Measurements from ENCODE around the gene XRCC2.

The XRCC2 gene

GRCh38 chr7:152683297-152683696 is 7.4 kb upstream of the XRCC2 start:
- Histone ChIP-seq H3K4me3 (ENCODE audit: low read depth, low read length) (no peak overlapping the region), H3K9ac (no peak overlapping the region), H3K27ac (no peak overlapping the region), H3K79me2 (no peaks in the 10 kb centered on the region), H3K4me1 (no peaks in the 10 kb centered on the region), H2AFZ (no peak overlapping the region), H3K4me2 (ENCODE audit: low read length) (no peak overlapping the region), H3K27me3 (ENCODE audit: control insufficient read depth, insufficient read depth, low read length) (no peaks in the 10 kb centered on the region), H3K9me3 (ENCODE audit: control insufficient read depth, low read length) (no peaks in the 10 kb centered on the region), H3K36me3 (ENCODE audit: control insufficient read depth, insufficient read depth, low read length) (no peaks in the 10 kb centered on the region)
- TF ChIP-seq, protein P1, sequence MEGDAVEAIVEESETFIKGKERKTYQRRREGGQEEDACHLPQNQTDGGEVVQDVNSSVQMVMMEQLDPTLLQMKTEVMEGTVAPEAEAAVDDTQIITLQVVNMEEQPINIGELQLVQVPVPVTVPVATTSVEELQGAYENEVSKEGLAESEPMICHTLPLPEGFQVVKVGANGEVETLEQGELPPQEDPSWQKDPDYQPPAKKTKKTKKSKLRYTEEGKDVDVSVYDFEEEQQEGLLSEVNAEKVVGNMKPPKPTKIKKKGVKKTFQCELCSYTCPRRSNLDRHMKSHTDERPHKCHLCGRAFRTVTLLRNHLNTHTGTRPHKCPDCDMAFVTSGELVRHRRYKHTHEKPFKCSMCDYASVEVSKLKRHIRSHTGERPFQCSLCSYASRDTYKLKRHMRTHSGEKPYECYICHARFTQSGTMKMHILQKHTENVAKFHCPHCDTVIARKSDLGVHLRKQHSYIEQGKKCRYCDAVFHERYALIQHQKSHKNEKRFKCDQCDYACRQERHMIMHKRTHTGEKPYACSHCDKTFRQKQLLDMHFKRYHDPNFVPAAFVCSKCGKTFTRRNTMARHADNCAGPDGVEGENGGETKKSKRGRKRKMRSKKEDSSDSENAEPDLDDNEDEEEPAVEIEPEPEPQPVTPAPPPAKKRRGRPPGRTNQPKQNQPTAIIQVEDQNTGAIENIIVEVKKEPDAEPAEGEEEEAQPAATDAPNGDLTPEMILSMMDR (IDR thresholded peaks at IDR 0.05) = no peak

DNA sequence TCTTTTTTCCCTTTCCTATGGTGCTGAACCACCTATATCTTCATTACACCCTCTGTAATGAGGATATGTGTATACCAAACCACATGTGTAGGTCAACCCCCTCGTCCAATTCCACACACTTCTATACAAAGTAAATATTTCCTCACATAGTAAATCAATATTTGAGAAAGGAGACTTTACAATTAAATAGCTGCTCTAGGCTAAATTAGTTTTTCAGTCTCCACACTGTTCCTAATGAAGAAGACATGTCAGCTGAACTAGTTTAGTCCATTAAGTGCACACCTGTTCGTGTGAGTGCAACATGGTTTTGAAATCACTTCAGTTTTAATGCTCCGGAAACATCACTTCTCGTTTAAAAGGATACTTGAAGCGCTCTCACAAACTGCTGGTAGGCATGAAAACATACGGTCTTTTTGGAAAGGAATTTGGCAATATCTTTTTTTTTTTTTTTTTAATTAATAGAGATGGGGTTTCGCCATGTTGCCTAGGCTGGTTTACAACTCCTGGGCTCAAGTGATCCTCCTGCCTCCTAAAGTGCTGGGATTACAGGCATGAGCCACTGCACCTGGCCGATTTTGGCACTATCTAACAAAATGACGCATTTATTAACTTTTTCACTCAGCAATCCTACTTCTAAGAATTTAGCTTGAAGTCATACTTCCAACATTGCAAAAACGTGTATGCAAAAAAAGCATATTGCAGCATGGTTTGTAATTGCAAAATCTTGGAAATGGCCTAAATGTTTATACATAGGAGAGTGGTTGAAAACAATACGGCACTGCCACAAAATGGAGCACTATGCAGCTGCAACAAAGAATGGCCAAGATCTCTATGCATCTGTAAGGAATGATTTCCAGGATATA is 2.1 kb upstream of the XRCC2 start:
- H3K36me3 ChIP-seq (ENCODE audit: control insufficient read depth, insufficient read depth, low read length) = no peaks in the 10 kb centered on the region
- H3K4me2 ChIP-seq (ENCODE audit: low read length) = no peak overlapping the region
- H3K27me3 ChIP-seq (ENCODE audit: control insufficient read depth, insufficient read depth, low read length) = no peaks in the 10 kb centered on the region
- no peak overlapping the region for H3K27ac ChIP-seq
- no peak overlapping the region for H2AFZ ChIP-seq
- no peaks in the 10 kb centered on the region for H3K79me2 ChIP-seq
- no peaks in the 10 kb centered on the region for H3K9me3 ChIP-seq (ENCODE audit: control insufficient read depth, low read length)
- H3K4me3 ChIP-seq (ENCODE audit: low read depth, low read length) = no peak overlapping the region
- TF ChIP-seq, protein P1 (IDR thresholded peaks at IDR 0.05) = no peak
- H3K4me1 ChIP-seq = peaks cover 7% of the 10 kb centered on the region
- H3K9ac ChIP-seq = no peak overlapping the region

DNA sequence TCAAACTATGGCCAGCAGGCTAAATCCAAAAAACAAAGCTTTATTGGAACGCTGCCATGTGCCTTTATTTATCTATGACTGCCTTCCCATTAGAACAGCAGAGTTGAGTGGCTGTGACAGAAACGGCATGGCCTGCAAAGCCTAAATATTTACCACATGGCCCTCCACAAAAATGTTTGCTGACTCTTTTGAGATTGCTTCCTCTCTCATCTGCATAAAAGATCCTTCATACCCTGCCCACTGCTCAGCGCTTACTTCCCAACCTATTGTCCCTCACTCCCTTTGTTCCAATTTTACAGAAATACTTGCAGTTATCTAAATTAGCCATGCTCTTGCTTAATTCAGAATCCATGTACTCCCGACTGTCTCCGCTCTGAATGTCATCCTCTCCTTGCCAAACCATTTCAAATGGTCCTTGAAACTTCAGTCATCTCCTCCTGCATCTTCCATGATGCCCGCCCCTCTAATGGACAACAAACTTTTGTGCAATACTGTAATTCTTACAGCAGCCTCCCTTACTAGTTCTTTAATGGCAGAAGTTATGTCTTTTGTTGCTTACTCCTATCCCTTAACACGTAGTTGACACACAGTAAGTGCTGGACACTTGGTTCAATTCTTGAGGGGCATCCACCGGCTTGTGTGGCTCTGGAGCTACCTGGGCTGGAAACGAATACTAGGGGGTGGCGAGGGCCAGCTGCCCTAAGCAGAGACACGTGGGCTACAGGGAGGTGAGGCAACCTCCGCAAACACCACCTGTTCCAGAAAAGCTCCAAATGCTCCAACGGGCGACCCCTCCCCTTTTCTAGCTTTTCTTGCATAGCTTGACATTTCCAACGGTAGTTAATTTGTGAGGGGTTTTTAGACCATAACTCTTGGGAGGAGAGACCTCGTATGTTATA is 832 bp downstream of the XRCC2 start:
- H3K4me1 ChIP-seq = peaks cover 7% of the 10 kb centered on the region
- no peaks in the 10 kb centered on the region for H3K36me3 ChIP-seq (ENCODE audit: control insufficient read depth, insufficient read depth, low read length)
- H3K27ac ChIP-seq = no peak overlapping the region
- no peak overlapping the region for H3K9ac ChIP-seq
- H2AFZ ChIP-seq = peak overlapping the region; percentile 83
- no peaks in the 10 kb centered on the region for H3K27me3 ChIP-seq (ENCODE audit: control insufficient read depth, insufficient read depth, low read length)
- TF ChIP-seq, protein P1 (IDR thresholded peaks at IDR 0.05) = no peak
- H3K79me2 ChIP-seq = no peaks in the 10 kb centered on the region
- peak overlapping the region; percentile 54 for H3K4me2 ChIP-seq (ENCODE audit: low read length)
- H3K9me3 ChIP-seq (ENCODE audit: control insufficient read depth, low read length) = no peaks in the 10 kb centered on the region
- H3K4me3 ChIP-seq (ENCODE audit: low read depth, low read length) = peak overlapping the region; percentile 70

DNA sequence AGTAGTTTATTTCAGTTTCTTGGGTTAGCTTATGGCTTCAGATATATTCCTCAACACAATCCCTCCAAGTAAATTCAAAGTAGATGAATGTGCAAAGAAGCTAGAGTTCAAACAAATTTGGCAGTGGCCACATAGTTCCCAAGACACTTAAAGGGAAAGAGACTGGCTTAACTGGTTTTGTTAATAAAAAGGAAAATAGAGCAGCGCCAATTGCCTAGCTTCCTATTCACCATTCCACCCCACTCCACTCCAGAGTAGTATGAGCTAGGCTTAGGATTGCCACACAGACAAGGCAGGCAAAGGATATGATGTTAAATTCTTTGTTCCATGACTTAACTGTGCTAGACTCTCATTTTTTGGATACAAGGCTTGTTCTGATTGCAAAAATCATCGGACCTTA is 2.0 kb downstream of the XRCC2 start:
- Histone ChIP-seq H3K4me1 (peaks cover 7% of the 10 kb centered on the region), H3K27me3 (ENCODE audit: control insufficient read depth, insufficient read depth, low read length) (no peaks in the 10 kb centered on the region), H2AFZ (no peak overlapping the region), H3K9ac (no peak overlapping the region), H3K4me2 (ENCODE audit: low read length) (no peak overlapping the region), H3K4me3 (ENCODE audit: low read depth, low read length) (no peak overlapping the region), H3K36me3 (ENCODE audit: control insufficient read depth, insufficient read depth, low read length) (no peaks in the 10 kb centered on the region), H3K9me3 (ENCODE audit: control insufficient read depth, low read length) (no peaks in the 10 kb centered on the region), H3K27ac (no peak overlapping the region), H3K79me2 (no peaks in the 10 kb centered on the region)
- TF ChIP-seq, protein P1 (IDR thresholded peaks at IDR 0.05) = no peak

Measured in parathyroid adenoma (tissue), 2 donors.